Stomach smooth muscle (tissue), 2 donors: ENCODE data around the gene UBE2O.

Experiments used
- H3K27ac ChIP-seq: one replicate; pipeline ENCODE4 v1.7.0; 2013; ENCODE audit warnings: mild to moderate bottlenecking, low read length, inconsistent platforms
- H3K27me3 ChIP-seq, 2 donors: one replicate each; pipeline ENCODE4 v1.7.0; 2013; ENCODE audit warnings: low read length in 2 of 2; ENCODE audit not compliant: insufficient read depth in 2 of 2, control insufficient read depth in 1 of 2
- H3K36me3 ChIP-seq, 2 donors: one replicate each; pipeline ENCODE4 v1.7.0; 2013; ENCODE audit warnings: low read length in 2 of 2; ENCODE audit not compliant: control insufficient read depth in 2 of 2, insufficient read depth in 2 of 2
- H3K4me1 ChIP-seq: one replicate; pipeline ENCODE4 v1.7.0; 2013; ENCODE audit warnings: low read length; ENCODE audit not compliant: control insufficient read depth, insufficient read depth
- H3K4me3 ChIP-seq, 2 donors: one replicate each; pipeline ENCODE4 v1.7.0; 2013; ENCODE audit warnings: low read length in 2 of 2
- H3K9ac ChIP-seq, 2 donors: one replicate each; pipeline ENCODE4 v1.7.0; 2013; ENCODE audit warnings: low read length in 2 of 2, mild to moderate bottlenecking in 1 of 2
- H3K9me3 ChIP-seq, 2 donors: one replicate each; pipeline ENCODE4 v1.7.0; 2013; ENCODE audit warnings: low read length in 2 of 2; ENCODE audit not compliant: control insufficient read depth in 2 of 2
- donor health status: healthy.
- donor health status: Pancreatic carcinoma.

UBE2O gene

DNA sequence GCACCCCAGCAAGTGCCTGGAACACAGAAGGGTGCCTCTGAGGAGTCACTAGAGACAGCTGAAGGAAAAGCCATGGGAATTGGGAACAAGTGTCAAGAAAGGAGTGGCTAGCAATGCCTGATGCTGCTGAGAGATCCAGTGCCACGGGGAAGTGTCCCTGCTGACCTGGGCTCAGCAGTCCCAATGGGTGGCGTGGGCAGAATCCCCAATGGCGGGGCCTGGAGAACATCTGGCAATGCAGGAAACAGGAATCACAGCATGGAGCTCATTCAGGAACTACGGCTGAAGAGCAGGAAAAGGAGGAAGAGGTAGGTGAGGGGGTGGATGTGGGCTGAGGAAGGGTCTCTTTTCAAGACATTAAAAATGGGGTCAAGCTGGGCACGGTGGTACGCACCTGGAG lies 30.1 kb downstream of the UBE2O start:
- Histone ChIP-seq H3K27me3 (no peaks in the 10 kb centered on the region), H3K4me3 (no peak overlapping the region), H3K4me1 (peaks cover 21% of the 10 kb centered on the region), H3K9ac (no peak overlapping the region), H3K9me3 (no peaks in the 10 kb centered on the region), H3K36me3 (no peaks in the 10 kb centered on the region), H3K27ac (no peak overlapping the region)

DNA sequence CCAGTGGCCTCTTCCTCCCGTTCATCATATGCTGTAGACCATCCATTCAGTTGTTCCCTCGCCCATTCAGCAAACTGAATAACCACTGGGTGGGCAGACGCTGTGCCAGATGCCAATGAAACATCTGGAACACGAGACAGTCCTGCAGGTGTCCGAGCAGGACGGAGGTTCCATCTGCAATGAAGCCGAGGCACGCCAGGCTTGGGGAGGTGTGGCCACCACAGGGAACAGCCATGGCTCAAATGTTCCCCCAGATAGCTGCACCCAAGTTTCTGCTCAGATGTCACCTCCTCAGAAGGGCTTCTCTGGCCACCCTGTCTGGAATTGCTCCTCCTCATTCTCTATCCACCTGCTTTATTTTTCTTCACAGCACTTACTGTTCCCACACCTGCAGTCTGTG lies 30.5 kb downstream of the UBE2O start:
- Histone ChIP-seq H3K27me3 (no peaks in the 10 kb centered on the region), H3K27ac (no peak overlapping the region), H3K36me3 (no peaks in the 10 kb centered on the region), H3K4me1 (peaks cover 17% of the 10 kb centered on the region), H3K9ac (no peak overlapping the region), H3K9me3 (no peaks in the 10 kb centered on the region), H3K4me3 (no peak overlapping the region)

DNA sequence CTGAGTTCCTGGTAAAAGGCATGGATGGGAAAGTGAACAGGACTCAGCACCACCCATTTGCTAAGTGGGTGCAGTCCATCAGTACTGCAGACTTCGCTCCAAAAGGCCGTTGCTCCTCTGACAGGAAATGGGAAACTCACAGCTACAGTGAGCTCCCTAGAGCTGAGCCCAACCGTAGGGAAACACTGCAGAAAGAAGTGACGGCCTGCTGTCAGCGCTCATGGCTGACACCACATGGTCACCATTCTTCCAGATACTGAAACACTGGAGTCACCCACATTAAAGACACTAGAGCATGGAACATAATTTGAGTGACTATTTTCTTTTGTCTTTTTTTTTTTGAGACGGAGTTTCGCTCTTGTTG lies 31.9 kb downstream of the UBE2O start:
- Histone ChIP-seq H3K36me3 (peaks cover 0 to 2% of the 10 kb centered on the region in 2 donors), H3K27me3 (no peaks in the 10 kb centered on the region), H3K27ac (no peak overlapping the region), H3K9me3 (no peaks in the 10 kb centered on the region), H3K4me1 (peaks cover 16% of the 10 kb centered on the region), H3K4me3 (no peak overlapping the region), H3K9ac (no peak overlapping the region)

DNA sequence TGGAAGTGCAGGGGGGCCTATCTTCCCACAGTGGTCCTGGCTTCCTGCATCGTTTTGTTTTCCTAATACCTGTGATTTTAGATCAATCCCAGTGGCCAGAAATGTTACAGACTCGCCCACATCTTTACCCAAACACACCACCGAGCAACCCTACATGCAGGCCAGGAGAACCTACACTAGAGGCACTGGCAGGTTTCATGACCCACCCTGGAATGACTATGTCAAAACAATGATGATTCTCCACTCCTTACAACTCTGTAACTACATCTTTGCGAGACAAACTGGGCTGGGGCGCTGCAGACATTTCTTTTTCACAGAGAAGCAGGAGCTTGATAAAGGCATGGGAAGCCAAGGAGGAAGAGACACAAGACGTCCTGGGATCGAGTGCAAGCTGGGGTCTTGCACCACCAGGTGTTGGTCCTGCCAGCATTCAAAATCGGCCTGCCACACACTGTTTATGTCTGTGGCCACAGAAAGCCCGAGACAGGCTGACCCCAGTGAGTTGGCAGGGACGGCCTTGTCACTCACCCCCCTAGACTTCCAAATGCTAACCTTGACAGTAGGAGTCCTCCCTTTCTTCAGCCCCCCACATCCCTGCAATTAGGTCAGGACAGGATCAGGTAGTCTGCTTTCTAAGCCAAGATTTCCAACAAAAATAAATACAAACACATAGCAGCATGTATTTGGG lies 32.5 kb downstream of the UBE2O start:
- H3K9me3 ChIP-seq: no peaks in the 10 kb centered on the region
- no peak overlapping the region for H3K4me3 ChIP-seq
- no peaks in the 10 kb centered on the region for H3K27me3 ChIP-seq
- H3K27ac ChIP-seq: no peak overlapping the region
- no peak overlapping the region for H3K9ac ChIP-seq
- H3K4me1 ChIP-seq: peaks cover 16% of the 10 kb centered on the region
- peaks cover 0 to 2% of the 10 kb centered on the region in 2 donors for H3K36me3 ChIP-seq

DNA sequence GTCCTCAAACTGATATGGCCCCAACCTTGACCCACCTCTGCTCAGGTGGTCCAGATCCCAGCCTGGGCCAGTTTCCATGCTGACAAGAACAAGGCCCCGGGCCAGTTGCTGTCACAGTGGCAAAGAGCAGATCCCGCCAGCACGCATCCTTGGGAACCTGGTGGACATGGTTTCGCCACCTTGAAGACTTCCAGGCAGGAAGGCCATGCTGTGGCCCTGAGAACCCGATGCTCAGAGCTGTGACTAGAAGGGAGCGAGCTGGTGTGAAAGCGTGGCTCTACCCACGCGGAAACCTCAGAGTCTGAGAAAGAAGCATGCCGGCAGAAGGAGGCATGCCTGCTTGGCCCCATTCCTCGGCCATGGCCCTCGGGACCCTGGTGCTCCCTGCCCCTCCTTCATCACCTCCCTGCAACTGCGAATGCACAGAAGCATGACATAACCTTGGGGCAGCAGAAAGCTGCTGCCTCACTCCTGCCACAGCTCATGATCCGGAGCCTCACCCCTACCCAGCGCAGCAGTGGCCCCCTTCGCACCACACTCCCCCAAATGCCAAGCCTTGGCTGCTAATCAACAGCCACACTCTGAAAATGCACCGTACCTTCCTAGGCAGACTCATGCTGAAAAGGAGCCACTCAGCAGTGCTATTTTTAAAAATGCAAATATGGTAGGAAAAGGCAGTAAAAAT lies 33.2 kb downstream of the UBE2O start:
- H3K9ac ChIP-seq: peak overlapping the region in 1 of 2 donors; percentile 21
- H3K27me3 ChIP-seq: no peaks in the 10 kb centered on the region
- no peak overlapping the region for H3K27ac ChIP-seq
- no peaks in the 10 kb centered on the region for H3K9me3 ChIP-seq
- peak overlapping the region in 1 of 2 donors; percentile 29 for H3K4me3 ChIP-seq
- H3K36me3 ChIP-seq: peaks cover 0 to 2% of the 10 kb centered on the region in 2 donors
- H3K4me1 ChIP-seq: peaks cover 21% of the 10 kb centered on the region

DNA sequence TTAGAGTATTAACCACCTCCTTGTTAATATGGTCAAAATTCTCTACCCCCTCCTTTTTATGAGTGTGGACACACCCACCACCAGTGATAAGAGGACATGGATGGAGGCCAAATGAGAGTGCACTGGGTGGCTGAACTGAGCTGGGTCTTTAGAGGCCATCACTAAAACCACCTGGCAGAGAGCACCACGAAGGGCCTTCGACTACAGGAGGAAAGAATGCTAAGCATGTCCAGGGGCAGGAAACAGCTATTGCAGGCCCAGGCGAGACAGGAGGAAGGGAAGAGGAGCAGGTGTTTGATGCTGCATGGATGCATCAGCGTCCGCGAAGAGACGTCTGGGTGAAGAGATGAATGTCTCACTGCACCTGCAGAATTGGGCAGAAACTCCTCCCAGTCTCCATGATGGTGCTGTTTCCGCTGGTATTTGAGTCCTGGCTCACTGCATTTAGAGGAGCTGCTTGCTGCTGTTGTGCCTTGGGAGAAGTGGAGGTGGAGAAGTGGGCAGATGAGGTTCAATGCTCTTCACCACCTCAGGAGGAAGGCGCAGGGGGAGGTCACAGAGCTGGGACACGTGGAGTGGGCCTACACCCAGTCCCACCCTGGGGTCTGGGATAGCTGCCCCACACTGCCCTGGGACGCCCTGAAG lies 35.3 kb downstream of the UBE2O start:
- Histone ChIP-seq H3K9ac (no peak overlapping the region), H3K4me1 (peaks cover 32% of the 10 kb centered on the region), H3K36me3 (peaks cover 0 to 2% of the 10 kb centered on the region in 2 donors), H3K27ac (no peak overlapping the region), H3K4me3 (no peak overlapping the region), H3K27me3 (no peaks in the 10 kb centered on the region), H3K9me3 (no peaks in the 10 kb centered on the region)

DNA sequence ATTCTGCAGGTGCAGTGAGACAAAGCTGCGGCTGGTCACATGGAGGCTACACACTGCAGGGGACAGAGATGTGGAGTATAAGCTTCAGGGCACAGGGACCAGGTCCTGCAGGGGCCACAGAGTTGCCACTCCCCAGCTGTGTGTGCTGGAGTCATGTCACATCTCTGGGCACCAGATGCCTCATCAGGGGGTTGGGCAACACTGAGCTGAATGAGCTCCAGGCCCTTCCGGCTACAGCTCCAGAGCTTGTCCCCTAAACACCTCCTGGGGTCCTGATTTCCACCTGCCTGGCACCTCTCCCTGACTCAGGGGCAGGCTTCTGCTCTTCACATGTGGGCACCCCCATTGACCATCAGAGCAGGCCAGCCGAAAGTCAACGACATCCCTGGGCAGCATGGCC lies 36.1 kb downstream of the UBE2O start:
- Histone ChIP-seq H3K9ac (no peak overlapping the region), H3K4me3 (no peak overlapping the region), H3K27me3 (no peaks in the 10 kb centered on the region), H3K4me1 (peaks cover 32% of the 10 kb centered on the region), H3K27ac (no peak overlapping the region), H3K9me3 (no peaks in the 10 kb centered on the region), H3K36me3 (peaks cover 0 to 3% of the 10 kb centered on the region in 2 donors)

DNA sequence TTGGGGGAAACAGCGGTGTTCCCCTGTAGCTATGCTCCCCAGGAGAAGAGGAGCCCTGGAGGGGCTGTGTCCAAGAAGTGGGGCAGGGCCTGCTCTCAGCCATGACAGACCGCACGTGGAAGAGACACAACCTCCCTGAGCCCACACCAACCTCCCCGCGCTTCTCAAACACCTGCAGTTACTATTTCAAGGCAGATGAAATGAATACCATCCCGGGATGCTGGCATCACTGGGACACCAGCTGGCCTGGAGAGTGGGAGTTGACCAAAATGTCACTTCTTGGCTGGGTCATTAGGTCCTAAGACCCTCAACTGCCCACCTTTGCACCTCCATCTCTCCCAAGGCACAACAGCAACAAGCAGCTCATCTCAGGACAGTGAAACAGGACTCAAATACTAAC lies 36.5 kb downstream of the UBE2O start:
- H3K9me3 ChIP-seq: no peaks in the 10 kb centered on the region
- H3K4me1 ChIP-seq: peaks cover 32% of the 10 kb centered on the region
- no peak overlapping the region for H3K9ac ChIP-seq

DNA sequence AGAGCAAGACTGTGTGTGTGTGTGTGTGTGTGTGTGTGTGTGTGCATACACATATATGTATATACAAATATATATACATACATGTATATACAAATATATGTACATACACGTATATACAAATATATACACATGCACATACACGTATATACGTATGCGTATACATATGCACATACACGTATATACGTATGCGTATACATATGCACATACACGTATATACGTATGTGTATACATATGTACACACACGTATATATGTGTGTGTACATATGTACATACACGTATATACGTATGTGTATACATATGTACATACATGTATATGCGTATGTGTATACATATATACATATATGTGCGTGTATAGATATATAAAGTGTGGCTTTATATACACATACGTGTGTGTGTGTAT lies 37.2 kb downstream of the UBE2O start:
- peaks cover 29% of the 10 kb centered on the region for H3K4me1 ChIP-seq
- peaks cover 0 to 3% of the 10 kb centered on the region in 2 donors for H3K36me3 ChIP-seq
- H3K9ac ChIP-seq: no peak overlapping the region
- no peak overlapping the region for H3K27ac ChIP-seq
- no peaks in the 10 kb centered on the region for H3K27me3 ChIP-seq
- H3K9me3 ChIP-seq: no peaks in the 10 kb centered on the region
- no peak overlapping the region for H3K4me3 ChIP-seq

More for the DNA sequence above, 36.5 kb downstream of the UBE2O start:
- Histone ChIP-seq H3K36me3 (peaks cover 0 to 3% of the 10 kb centered on the region in 2 donors), H3K27me3 (no peaks in the 10 kb centered on the region), H3K4me3 (no peak overlapping the region), H3K27ac (no peak overlapping the region)

DNA sequence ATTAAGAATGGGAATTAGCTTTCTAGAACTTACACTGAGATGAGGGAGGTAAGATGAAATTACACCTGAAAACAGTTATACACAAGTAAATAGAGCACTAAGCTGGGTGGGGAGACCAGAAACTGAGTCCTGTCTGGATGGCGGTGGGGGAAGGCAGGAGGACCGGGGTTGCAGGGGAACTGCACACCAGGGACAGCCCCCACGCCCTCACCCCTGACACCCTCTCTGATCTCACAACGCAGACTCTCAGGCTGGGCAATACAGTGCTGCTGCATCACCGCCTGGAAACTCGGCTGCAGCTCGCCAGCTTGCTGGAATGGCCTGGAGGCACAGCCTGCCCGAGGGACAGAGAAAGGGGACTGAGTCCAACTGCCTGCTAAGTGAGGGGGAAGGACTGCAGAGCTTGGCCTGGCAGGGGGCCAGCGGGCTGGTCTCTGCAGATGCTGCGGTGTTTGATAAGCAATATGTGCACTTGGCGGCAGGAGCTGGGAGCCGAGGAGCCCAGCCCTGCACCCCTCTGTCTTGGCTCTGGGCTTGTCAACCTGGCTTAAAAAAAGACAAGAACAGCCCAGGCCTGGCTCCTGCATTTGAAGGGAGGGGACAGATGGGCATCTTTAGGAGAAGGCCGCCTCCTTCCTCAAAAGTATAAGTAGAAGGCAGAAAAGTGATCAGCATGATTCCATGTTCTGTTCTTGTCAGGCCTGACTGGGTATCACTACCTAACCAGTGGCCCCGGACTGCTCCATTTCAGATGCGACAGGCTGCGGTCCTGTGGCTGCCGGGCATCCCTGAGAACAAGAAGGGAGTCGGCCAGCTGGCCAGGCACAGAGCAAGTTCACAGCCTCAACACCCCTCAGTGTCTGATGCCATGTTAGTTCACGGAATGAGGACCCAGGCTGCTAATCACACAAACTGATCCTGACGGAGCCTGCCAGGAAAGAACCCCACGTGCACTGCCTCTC lies 38.3 kb downstream of the UBE2O start:
- Histone ChIP-seq H3K9ac (no peak overlapping the region), H3K27ac (peak overlapping the region; percentile 49), H3K36me3 (peaks cover 0 to 3% of the 10 kb centered on the region in 2 donors), H3K4me1 (peaks cover 18% of the 10 kb centered on the region), H3K4me3 (peak overlapping the region in 1 of 2 donors; percentile 22), H3K27me3 (no peaks in the 10 kb centered on the region), H3K9me3 (no peaks in the 10 kb centered on the region)
